NB4 (cell line): ENCODE results near the gene ST3GAL5.

ENCODE experiments used
- CTCF ChIP-seq: IDR thresholded peaks from one replicate; pipeline ENCODE4 v1.5.1; 2012; ENCODE audit warnings: low read depth, low read length
- MYC ChIP-seq: IDR thresholded peaks from 2 replicates; pipeline ENCODE4 v1.6.1; 2011; ENCODE audit warnings: low read depth, low read length
- POLR2A ChIP-seq: IDR thresholded peaks from 2 replicates; pipeline ENCODE4 v1.6.1; 2011; ENCODE audit warnings: mild to moderate bottlenecking; ENCODE audit not compliant: insufficient read length; ENCODE audit errors: extremely low read depth
- TF ChIP-seq, protein P1 (sequence below): IDR thresholded peaks from 2 replicates; pipeline ENCODE4 v1.6.1; 2011; ENCODE audit warnings: low read depth, low read length

DNA sequence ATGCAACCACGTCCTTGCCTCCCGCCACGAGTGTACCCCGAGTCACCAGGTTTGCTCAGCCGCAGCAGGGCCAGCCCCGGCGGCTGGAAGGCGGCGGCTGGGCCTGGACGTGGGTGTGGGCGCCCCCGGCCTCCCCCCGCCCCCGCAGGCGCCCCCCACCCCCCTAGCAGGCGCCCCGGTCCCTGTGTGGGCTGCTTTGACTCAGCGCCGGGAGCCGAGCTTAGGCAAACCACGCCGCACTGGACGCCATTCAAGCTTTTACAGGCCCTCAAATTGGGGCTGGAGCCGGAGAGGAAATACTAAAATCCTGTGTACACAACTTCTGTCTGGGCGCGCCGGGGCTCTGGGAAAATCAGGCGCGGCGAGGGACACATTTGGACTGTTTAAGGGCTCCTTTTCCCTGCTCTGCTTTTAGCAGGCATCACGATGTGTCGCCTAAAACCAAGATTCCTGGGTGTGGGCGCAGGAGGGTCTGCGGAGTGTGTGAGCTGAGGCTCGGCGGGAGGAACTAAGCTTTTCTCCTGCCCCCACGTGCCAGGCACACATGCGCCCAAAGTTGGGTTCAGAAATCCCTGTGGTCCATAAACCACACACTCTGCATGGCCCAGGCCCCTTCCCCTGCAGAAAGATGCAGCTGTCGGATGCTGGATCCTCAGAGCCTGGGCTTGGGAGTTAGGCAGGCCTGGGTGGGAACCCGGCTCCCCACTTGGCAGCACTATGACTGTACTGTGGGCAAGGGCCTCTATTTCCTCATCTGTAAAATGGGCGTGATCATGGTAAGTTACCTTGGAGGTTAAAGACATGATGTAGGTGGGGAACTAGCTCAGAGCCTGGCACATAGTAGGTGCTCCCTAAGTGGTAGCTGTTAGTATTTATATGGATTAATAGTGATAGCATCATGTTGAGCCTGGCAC lies 77.4 kb downstream of the ST3GAL5 start:
- TF ChIP-seq CTCF (no peak), POLR2A (no peak), MYC (no peak)
- TF ChIP-seq, protein P1, sequence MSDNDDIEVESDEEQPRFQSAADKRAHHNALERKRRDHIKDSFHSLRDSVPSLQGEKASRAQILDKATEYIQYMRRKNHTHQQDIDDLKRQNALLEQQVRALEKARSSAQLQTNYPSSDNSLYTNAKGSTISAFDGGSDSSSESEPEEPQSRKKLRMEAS, result no peak
